ENCODE results near the gene HAUS7.

DNA sequence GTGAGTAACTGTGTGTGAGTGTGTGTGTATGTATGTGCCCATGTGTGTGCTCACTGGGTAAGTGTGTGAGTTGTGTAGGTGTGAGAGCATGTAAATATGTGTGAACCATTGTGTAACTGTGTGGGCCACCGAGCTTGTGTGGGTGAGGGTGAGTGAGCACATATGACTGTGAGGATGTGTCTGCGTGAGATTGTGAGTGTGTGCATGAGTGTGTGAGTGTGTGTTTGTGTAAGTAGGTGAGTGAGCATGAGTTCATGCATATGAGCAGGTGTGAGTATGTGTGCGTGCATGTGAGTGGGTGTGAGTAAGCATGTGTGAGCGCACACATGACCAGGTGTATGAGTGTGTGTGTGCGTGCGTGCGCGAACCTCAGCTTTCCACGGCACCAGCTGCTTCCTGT, 45.7 kb upstream of the HAUS7 start:
- TF ChIP-seq, protein P1, sequence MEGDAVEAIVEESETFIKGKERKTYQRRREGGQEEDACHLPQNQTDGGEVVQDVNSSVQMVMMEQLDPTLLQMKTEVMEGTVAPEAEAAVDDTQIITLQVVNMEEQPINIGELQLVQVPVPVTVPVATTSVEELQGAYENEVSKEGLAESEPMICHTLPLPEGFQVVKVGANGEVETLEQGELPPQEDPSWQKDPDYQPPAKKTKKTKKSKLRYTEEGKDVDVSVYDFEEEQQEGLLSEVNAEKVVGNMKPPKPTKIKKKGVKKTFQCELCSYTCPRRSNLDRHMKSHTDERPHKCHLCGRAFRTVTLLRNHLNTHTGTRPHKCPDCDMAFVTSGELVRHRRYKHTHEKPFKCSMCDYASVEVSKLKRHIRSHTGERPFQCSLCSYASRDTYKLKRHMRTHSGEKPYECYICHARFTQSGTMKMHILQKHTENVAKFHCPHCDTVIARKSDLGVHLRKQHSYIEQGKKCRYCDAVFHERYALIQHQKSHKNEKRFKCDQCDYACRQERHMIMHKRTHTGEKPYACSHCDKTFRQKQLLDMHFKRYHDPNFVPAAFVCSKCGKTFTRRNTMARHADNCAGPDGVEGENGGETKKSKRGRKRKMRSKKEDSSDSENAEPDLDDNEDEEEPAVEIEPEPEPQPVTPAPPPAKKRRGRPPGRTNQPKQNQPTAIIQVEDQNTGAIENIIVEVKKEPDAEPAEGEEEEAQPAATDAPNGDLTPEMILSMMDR (conservative IDR thresholded peaks at IDR 0.05; ENCODE audit: low read length): no peak
- no peak for TF ChIP-seq EZH2phosphoT487 (IDR thresholded peaks at IDR 0.05; ENCODE audit: borderline replicate concordance)

Measured in Loucy (cell line).